A549 (cell line): ENCODE measurements around the gene BIRC7.

ENCODE experiments used
- CHD2 ChIP-seq: fragments of 150-350 bp; IDR thresholded peaks from 2 replicates; pipeline ENCODE4 v1.6.1; 2014; ENCODE audit warnings: low read length; ENCODE audit not compliant: partially characterized antibody
- CTCF ChIP-seq: fragments of >200 bp; sonication (Bioruptor Twin); formaldehyde crosslinking; IDR thresholded peaks from 3 replicates; pipeline ENCODE4 v1.5.1; 2016
- EHF ChIP-seq: fragments of 250-450 bp; sonication (Bioruptor Pico); IDR thresholded peaks from 2 replicates; pipeline ENCODE4 v1.5.0; 2020; ENCODE audit warnings: mild to moderate bottlenecking
- EP300 ChIP-seq, 2 experiments: fragments of >200 bp; sonication (Bioruptor Twin); formaldehyde crosslinking; IDR thresholded peaks; 2 replicates in 1 of 2; 3 replicates in 1 of 2; pipeline ENCODE4 v1.6.1; 2016 to 2017
- HOXA7 ChIP-seq: fragments of 250-450 bp; sonication (Bioruptor Pico); IDR thresholded peaks from 2 replicates; pipeline ENCODE4 v1.5.0; 2020; ENCODE audit warnings: mild to moderate bottlenecking, moderate library complexity
- JUNB ChIP-seq: fragments of >200 bp; sonication (Bioruptor Twin); formaldehyde crosslinking; IDR thresholded peaks from 2 replicates; pipeline ENCODE4 v1.6.1; 2016
- TF ChIP-seq, protein P1 (sequence below): fragments of 450-650 bp; IDR thresholded peaks from 2 replicates; pipeline ENCODE4 v1.6.1; 2014; ENCODE audit warnings: antibody characterized with exemption

- TF ChIP-seq CTCF (no peak), HOXA7 (CRISPR knock-in tag) (no peak), JUNB (no peak), EP300 (IDR thresholded peaks at IDR 0.05) (no peak), EHF (CRISPR knock-in tag) (no peak), CHD2 (no peak)
- TF ChIP-seq, protein P1, sequence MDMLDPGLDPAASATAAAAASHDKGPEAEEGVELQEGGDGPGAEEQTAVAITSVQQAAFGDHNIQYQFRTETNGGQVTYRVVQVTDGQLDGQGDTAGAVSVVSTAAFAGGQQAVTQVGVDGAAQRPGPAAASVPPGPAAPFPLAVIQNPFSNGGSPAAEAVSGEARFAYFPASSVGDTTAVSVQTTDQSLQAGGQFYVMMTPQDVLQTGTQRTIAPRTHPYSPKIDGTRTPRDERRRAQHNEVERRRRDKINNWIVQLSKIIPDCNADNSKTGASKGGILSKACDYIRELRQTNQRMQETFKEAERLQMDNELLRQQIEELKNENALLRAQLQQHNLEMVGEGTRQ: no peak
These were observed 2.3 kb downstream of the BIRC7 start for GRCh38 chr20:63238031-63238430.
